K562 (cell line): Measurements from ENCODE around the gene C1orf21. TPM values are rescaled to one million over a fixed set of nuclear protein-coding genes. Genes with fewer than 3 reads are reported as not detected.

Source experiments
- ATAC-seq: fragments of 200-7000 bp; cut with Tn5 transposase; 3 replicates; pipeline ENCODE4 v1.9.1; 2020; ENCODE audit warnings: moderate library complexity
- BruUV-seq: library from RNA; stranded (reverse); fragments of 400-500 nt; replicated peaks from 2 replicates; lab custom pipeline; 2021; lab: Mats Ljungman, UMichigan
- CTCF ChIA-PET: fragments of 300-600 bp; formaldehyde crosslinking; extraction: SDS; loops from one replicate; lab custom pipeline; 2021; ENCODE audit warnings: low intra/inter-chr PET ratio; lab: Yijun Ruan, JAX
- POLR2A ChIA-PET: fragments of 300-600, 350-650 bp; sonication (Branson Sonifier 250); formaldehyde crosslinking; extraction: SDS; loops from one replicate; lab custom pipeline; 2021; ENCODE audit warnings: antibody characterized with exemption, inconsistent platforms; lab: Yijun Ruan, JAX
- DNase-seq, 4 experiments: peaks; one replicate each; pipeline versions ENCODE4 v3.0.0 to v3.0.0-alpha.2; 2011 to 2018; ENCODE audit warnings: low spot score in 3 of 4, mixed read lengths in 3 of 4; ENCODE audit errors: extremely low read depth in 1 of 4
- FAIRE-seq: peaks from 2 replicates; lab custom pipeline; 2011; peaks lifted over from hg19 to GRCh38; lab: Jason Lieb, UNC
- H2AFZ ChIP-seq: 2 replicates; pipeline ENCODE4 v1.6.0; 2011; ENCODE audit warnings: low read depth, low read length, control low read depth, inconsistent platforms
- H3K27ac ChIP-seq: fragments of 200-600 bp; 3 replicates; pipeline ENCODE4 v1.8.0; 2011; ENCODE audit warnings: low read depth, mild to moderate bottlenecking, control low read depth, inconsistent platforms, low read length, moderate library complexity, mixed read lengths; ENCODE audit errors: extremely low read depth
- H3K27me3 ChIP-seq, 2 experiments: fragments of 300-600 bp in 1 of 2; 2 replicates in 1 of 2; 3 replicates in 1 of 2; pipeline versions ENCODE4 v1.6.0 to v1.8.0; 2011; ENCODE audit warnings: inconsistent platforms in 2 of 2, low read length in 2 of 2, mild to moderate bottlenecking in 1 of 2, mixed read lengths in 1 of 2, moderate library complexity in 1 of 2; ENCODE audit not compliant: control insufficient read depth in 2 of 2, insufficient read depth in 2 of 2
- H3K36me3 ChIP-seq: fragments of 300-600 bp; 3 replicates; pipeline ENCODE4 v1.8.0; 2011; ENCODE audit warnings: mild to moderate bottlenecking, low read length, inconsistent platforms; ENCODE audit not compliant: control insufficient read depth, insufficient read depth
- H3K4me1 ChIP-seq, 2 experiments: fragments of 200-600 bp in 1 of 2; replicated peaks in 1 of 2; 2 replicates in 1 of 2; 3 replicates in 1 of 2; pipeline versions ENCODE4 v1.5.1 to v1.8.0; 2011; ENCODE audit warnings: inconsistent platforms in 2 of 2, low read length in 2 of 2, mild to moderate bottlenecking in 1 of 2, mixed read lengths in 1 of 2, moderate library complexity in 1 of 2; ENCODE audit not compliant: control insufficient read depth in 2 of 2, insufficient read depth in 2 of 2
- H3K4me2 ChIP-seq: 2 replicates; pipeline ENCODE4 v1.6.1; 2011; ENCODE audit warnings: low read length, control low read depth, inconsistent platforms, mixed read lengths; ENCODE audit not compliant: insufficient read depth
- H3K4me3 ChIP-seq: fragments of 200-600 bp; sonication (generic), shearing (Covaris generic); 2 replicates; pipeline ENCODE4 v1.5.1; 2016; ENCODE audit warnings: control low read depth, inconsistent platforms
- H3K79me2 ChIP-seq: fragments of 200-600 bp; 3 replicates; pipeline ENCODE4 v1.8.0; 2011; ENCODE audit warnings: low read length, inconsistent platforms; ENCODE audit not compliant: control insufficient read depth, insufficient read depth
- H3K9ac ChIP-seq, 2 experiments: 2 replicates each; pipeline versions ENCODE4 v1.6.0 to v1.6.1; 2011; ENCODE audit warnings: low read depth in 2 of 2, low read length in 2 of 2, control low read depth in 1 of 2, inconsistent platforms in 1 of 2, mild to moderate bottlenecking in 1 of 2, mixed read lengths in 1 of 2; ENCODE audit not compliant: insufficient read depth in 1 of 2
- H3K9me1 ChIP-seq: one replicate; pipeline ENCODE4 v1.6.0; 2011; ENCODE audit warnings: inconsistent platforms, mild to moderate bottlenecking, low read length, moderate library complexity; ENCODE audit not compliant: control insufficient read depth, insufficient read depth
- H3K9me3 ChIP-seq: replicated peaks from 2 replicates; pipeline ENCODE4 v1.5.1; 2011; ENCODE audit warnings: low read depth, low read length, inconsistent platforms; ENCODE audit not compliant: control insufficient read depth, insufficient read depth
- H4K20me1 ChIP-seq: replicated peaks from 2 replicates; pipeline ENCODE4 v1.6.1; 2011; ENCODE audit warnings: low read length, inconsistent platforms, mixed read lengths; ENCODE audit not compliant: control insufficient read depth, insufficient read depth
- BRF1 ChIP-seq: IDR thresholded peaks from 3 replicates; pipeline ENCODE4 v1.6.1; 2011; ENCODE audit warnings: borderline replicate concordance, mild to moderate bottlenecking; ENCODE audit not compliant: insufficient read length; ENCODE audit errors: extremely low read depth
- ESRRA ChIP-seq: fragments of 450-650 bp; IDR thresholded peaks from 2 replicates; pipeline ENCODE4 v1.6.1; 2014; ENCODE audit warnings: low read depth, mild to moderate bottlenecking, moderate library complexity, borderline replicate concordance
- HDAC3 ChIP-seq: fragments of 450-650 bp; IDR thresholded peaks from 2 replicates; pipeline ENCODE4 v1.6.1; 2018; ENCODE audit warnings: borderline replicate concordance, mild to moderate bottlenecking, moderate library complexity; ENCODE audit not compliant: partially characterized antibody
- HOMEZ ChIP-seq: fragments of 250-450 bp; sonication (Bioruptor Pico); IDR thresholded peaks from 2 replicates; pipeline ENCODE4 v1.4.0; 2020; ENCODE audit warnings: mild to moderate bottlenecking, moderate library complexity
- NFE2L1 ChIP-seq: fragments of 450-650 bp; IDR thresholded peaks from 2 replicates; pipeline ENCODE4 v1.6.1; 2016; ENCODE audit warnings: missing genetic modification characterization, low read depth, mild to moderate bottlenecking, missing compliant biosample characterization, moderate library complexity, borderline replicate concordance
- NONO ChIP-seq, 2 experiments: fragments of 200-400 bp in 1 of 2; fragments of 450-650 bp in 1 of 2; formaldehyde crosslinking in 1 of 2; IDR thresholded peaks; 2 replicates each; pipeline ENCODE4 v1.6.1; 2017; ENCODE audit warnings: low read depth in 2 of 2, mild to moderate bottlenecking in 2 of 2, moderate library complexity in 2 of 2, low read length in 1 of 2
- POU5F1 ChIP-seq: fragments of 150-350 bp; IDR thresholded peaks from 2 replicates; pipeline ENCODE4 v1.6.1; 2014; ENCODE audit warnings: borderline replicate concordance, low read length, low read depth, mild to moderate bottlenecking; ENCODE audit not compliant: partially characterized antibody
- PRPF4 ChIP-seq: fragments of 200-400 bp; formaldehyde crosslinking; IDR thresholded peaks from one replicate; pipeline ENCODE4 v1.6.1; 2017; ENCODE audit warnings: low read length, low read depth, mild to moderate bottlenecking; ENCODE audit not compliant: insufficient read depth, poor library complexity, severe bottlenecking
- RAD21 ChIP-seq, 2 experiments: fragments of 250-450 bp in 1 of 2; fragments of 450-650 bp in 1 of 2; sonication (Bioruptor Pico) in 1 of 2; formaldehyde crosslinking in 1 of 2; IDR thresholded peaks in 1 of 2; conservative IDR thresholded peaks in 1 of 2; 2 replicates each; pipeline versions ENCODE4 v1.4.0 to v1.8.0; 2020 to 2022; ENCODE audit warnings: mild to moderate bottlenecking in 2 of 2, moderate library complexity in 1 of 2
- TCF7 ChIP-seq: sonication (generic); IDR thresholded peaks from 2 replicates; pipeline ENCODE4 v1.6.1; 2016; ENCODE audit warnings: antibody characterized with exemption, borderline replicate concordance
- ZNF75A ChIP-seq: fragments of 450-650 bp; formaldehyde crosslinking; IDR thresholded peaks from 2 replicates; pipeline ENCODE4 v1.4.0; 2020; ENCODE audit warnings: mild to moderate bottlenecking
- ZSCAN32 ChIP-seq: fragments of 450-650 bp; formaldehyde crosslinking; IDR thresholded peaks from 2 replicates; pipeline ENCODE4 v1.4.0; 2020; ENCODE audit warnings: mild to moderate bottlenecking, moderate library complexity
- WGBS: fragments of 100-300 bp; shearing (Covaris generic); methylation state at CpG from one replicate; pipeline ENCODE4 v1.1.6; 2016; ENCODE audit warnings: low coverage, mixed read lengths; ENCODE audit not compliant: insufficient coverage; ENCODE audit errors: missing lambda C conversion rate; 5-methylcytosine and 5-hydroxymethylcytosine counted together
- in situ Hi-C: fragments of 300-500 bp; cut with MboI; formaldehyde crosslinking; loops from 4 replicates; pipeline ENCODE4 v1.15.0; 2018; ENCODE audit warnings: inconsistent platforms, mixed read lengths
- intact Hi-C: fragments of 100-400 bp; cut with micrococcal nuclease; formaldehyde crosslinking; loops from 2 replicates; pipeline ENCODE4 v1.14.2; 2022
- polyA plus RNA-seq, 8 experiments: library from polyadenylated mRNA; depleted of rRNA in 4 of 8; stranded (reverse) in 5 of 8; unstranded in 3 of 8; fragments of >200 nt; fragmentation: Nextera tagmentation in 2 of 8; fragmentation: Illumina TruSeq in 1 of 8; extraction: Ambion mirVana in 2 of 8; extraction: Trizol in 1 of 8; gene quantifications; 2 replicates each; pipeline versions ENCODE4 v1.2.1 to v1.2.3, GENCODE V29; 2011 to 2014; ENCODE audit warnings: inconsistent platforms in 1 of 8, missing spikeins in 1 of 8
- total RNA-seq, 7 experiments: library from RNA; depleted of rRNA in 6 of 7; stranded (reverse); fragments of >200 nt in 6 of 7; fragmentation: Illumina TruSeq in 2 of 7; extraction: Trizol in 2 of 7; gene quantifications; 2 replicates each; pipeline versions ENCODE4 v1.2.1 to v1.2.3, GENCODE V29; 2011 to 2021; ENCODE audit warnings: low replicate concordance in 1 of 7
- TF ChIP-seq, protein P1 (sequence below): fragments of 450-650 bp; formaldehyde crosslinking; IDR thresholded peaks from 2 replicates; pipeline ENCODE4 v1.4.0; 2022; ENCODE audit warnings: mild to moderate bottlenecking, moderate library complexity
- TF ChIP-seq, protein P2 (sequence below): fragments of 200-800 bp; sonication (Bioruptor generic); IDR thresholded peaks from 2 replicates; pipeline ENCODE4 v1.6.1; 2017; ENCODE audit warnings: missing genetic modification characterization, missing compliant biosample characterization
- TF ChIP-seq, protein P3 (sequence below): fragments of 250-450 bp; sonication (Bioruptor Pico); IDR thresholded peaks from 2 replicates; pipeline ENCODE4 v1.5.0; 2021

The C1orf21 gene
- total and polyA plus RNA-seq, 9 of the 15 experiments (the other 6 are each of a cell fraction or from before 2014, with no cell fraction given): under 0.01 to 0.31 (median 0.07) TPM

DNA sequence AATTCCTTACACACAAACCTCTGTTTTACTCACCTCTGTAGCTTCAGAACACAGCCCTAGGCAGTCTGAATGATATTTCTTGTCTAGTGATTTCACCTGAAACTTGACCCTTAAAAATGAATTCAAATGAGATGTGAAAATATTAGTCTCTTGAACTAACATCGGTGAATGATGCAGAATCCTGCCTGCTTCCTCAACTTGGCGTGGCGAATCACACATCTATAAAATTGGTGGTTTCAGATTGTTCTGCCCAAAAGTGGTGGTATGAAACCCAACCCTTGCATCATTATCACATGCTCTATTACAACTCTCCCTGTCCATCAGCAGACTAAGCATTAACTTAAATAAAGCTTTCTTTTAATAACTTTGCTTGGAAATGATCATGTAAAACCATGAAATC, 26.9 kb upstream of the C1orf21 start:
- no peaks in the 10 kb centered on the region for H3K79me2 ChIP-seq
- H3K9ac ChIP-seq: no peak overlapping the region
- H3K27me3 ChIP-seq: peaks cover 0 to 7% of the 10 kb centered on the region in 2 experiments; a peak in 2 of 5 replicates
- FAIRE-seq: no peak
- no peak overlapping the region for H2AFZ ChIP-seq
- no peak overlapping the region for H3K4me2 ChIP-seq
- intact Hi-C loops (no loop called here), in situ Hi-C loops (no loop called here)
- no TSS peak for BruUV-seq
- no peaks in the 10 kb centered on the region for H3K4me1 ChIP-seq
- H3K9me3 ChIP-seq: no peaks in the 10 kb centered on the region
- ChIA-PET POLR2A (interaction anchor here (0.6 kb wide), 1 partner anchor 517 kb away, joined by 3 read pairs; no protein-coding TSS in a partner anchor), CTCF (no interaction called here)
- no peak overlapping the region for H3K27ac ChIP-seq
- no peaks in the 10 kb centered on the region for H4K20me1 ChIP-seq
- H3K4me3 ChIP-seq: no peak overlapping the region
- H3K36me3 ChIP-seq: no peaks in the 10 kb centered on the region
- 0% methylated on average over 3 of the region's 3 CpGs for WGBS
- no peak for ATAC-seq
- no peak for DNase-seq
- H3K9me1 ChIP-seq: no peaks in the 10 kb centered on the region
- TF ChIP-seq ZSCAN32 (no peak), ESRRA (no peak), ZNF75A (CRISPR knock-in tag) (no peak), NFE2L1 (tag) (no peak), NONO (IDR thresholded peaks at IDR 0.05; ENCODE audit: low read depth in 2 of 2, low read length in 1 of 2) (no peak), PRPF4 (no peak), HDAC3 (no peak), HOMEZ (no peak), TCF7 (no peak), POU5F1 (no peak), RAD21 (CRISPR knock-in tag; conservative IDR thresholded peaks at IDR 0.05 in 1 of 2, IDR thresholded peaks at IDR 0.05 in 1 of 2) (no peak), BRF1 (no peak)
- TF ChIP-seq, protein P1, sequence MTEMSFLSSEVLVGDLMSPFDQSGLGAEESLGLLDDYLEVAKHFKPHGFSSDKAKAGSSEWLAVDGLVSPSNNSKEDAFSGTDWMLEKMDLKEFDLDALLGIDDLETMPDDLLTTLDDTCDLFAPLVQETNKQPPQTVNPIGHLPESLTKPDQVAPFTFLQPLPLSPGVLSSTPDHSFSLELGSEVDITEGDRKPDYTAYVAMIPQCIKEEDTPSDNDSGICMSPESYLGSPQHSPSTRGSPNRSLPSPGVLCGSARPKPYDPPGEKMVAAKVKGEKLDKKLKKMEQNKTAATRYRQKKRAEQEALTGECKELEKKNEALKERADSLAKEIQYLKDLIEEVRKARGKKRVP (CRISPR knock-in tag): no peak
- TF ChIP-seq, protein P2, sequence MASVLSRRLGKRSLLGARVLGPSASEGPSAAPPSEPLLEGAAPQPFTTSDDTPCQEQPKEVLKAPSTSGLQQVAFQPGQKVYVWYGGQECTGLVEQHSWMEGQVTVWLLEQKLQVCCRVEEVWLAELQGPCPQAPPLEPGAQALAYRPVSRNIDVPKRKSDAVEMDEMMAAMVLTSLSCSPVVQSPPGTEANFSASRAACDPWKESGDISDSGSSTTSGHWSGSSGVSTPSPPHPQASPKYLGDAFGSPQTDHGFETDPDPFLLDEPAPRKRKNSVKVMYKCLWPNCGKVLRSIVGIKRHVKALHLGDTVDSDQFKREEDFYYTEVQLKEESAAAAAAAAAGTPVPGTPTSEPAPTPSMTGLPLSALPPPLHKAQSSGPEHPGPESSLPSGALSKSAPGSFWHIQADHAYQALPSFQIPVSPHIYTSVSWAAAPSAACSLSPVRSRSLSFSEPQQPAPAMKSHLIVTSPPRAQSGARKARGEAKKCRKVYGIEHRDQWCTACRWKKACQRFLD: no peak
- TF ChIP-seq, protein P3, sequence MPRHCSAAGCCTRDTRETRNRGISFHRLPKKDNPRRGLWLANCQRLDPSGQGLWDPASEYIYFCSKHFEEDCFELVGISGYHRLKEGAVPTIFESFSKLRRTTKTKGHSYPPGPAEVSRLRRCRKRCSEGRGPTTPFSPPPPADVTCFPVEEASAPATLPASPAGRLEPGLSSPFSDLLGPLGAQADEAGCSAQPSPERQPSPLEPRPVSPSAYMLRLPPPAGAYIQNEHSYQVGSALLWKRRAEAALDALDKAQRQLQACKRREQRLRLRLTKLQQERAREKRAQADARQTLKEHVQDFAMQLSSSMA (CRISPR knock-in tag): no peak
